ENCODE measurements around the gene VAMP3.

VAMP3 gene

DNA sequence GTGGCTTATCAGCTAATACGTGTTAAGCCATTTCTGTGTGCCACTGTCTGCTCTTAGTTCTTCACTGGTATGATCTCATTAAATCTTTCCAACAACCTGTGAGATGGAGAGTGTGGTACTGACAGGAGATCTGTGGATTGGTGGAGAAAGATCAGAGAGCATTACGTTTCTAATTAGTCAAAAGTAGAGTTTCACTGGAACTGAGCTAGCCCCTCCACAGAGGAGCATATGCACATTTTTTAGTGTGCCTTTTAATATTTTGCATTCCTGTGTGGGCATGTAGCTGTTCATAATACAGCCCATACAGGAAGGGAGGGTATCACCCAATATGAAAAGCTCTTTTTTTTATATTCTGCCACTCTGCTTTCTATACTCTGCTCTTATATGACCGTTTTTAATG lies 50.2 kb downstream of the VAMP3 start:
- DNase-seq, result no peak

DNA sequence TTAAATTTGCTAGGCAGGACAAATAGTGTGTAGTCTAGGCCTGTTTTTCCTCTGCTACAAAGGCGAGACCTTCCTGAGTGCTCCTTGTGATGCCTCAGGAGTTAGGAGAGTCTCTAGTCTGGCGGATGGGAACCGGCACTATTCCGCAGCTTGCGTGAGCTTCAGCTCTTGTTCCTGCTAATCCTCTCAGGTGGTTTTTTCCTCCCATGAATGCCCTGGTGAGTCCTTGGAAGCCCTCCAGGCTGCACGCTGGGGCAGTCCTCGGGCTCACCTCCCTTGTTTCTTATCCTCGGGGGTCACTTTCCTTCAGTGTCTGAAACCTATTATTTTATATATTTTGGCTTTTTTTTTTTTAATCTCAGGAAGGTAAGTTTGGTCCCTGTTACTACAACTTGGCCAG lies 53.6 kb downstream of the VAMP3 start:
- no peak for DNase-seq

DNA sequence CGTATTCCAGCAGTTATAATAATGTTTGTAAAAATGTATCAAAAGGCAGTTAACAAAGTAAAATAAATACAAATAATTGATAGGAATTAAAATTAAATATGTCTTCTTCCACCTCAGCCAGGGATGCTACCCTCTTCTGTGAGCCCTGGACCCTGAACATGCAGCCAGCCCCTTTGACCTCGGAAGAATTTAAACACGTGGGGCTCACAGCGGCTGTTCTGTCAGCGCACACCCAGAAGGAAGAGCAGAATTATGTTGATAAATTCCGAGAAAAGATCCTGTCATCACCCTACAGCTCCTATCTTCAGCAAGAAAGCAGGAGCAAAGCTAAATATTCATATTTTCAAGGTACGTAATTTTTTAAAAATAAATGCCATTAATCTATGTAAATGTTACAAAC lies 55.3 kb downstream of the VAMP3 start:
- DNase-seq, result no peak

DNA sequence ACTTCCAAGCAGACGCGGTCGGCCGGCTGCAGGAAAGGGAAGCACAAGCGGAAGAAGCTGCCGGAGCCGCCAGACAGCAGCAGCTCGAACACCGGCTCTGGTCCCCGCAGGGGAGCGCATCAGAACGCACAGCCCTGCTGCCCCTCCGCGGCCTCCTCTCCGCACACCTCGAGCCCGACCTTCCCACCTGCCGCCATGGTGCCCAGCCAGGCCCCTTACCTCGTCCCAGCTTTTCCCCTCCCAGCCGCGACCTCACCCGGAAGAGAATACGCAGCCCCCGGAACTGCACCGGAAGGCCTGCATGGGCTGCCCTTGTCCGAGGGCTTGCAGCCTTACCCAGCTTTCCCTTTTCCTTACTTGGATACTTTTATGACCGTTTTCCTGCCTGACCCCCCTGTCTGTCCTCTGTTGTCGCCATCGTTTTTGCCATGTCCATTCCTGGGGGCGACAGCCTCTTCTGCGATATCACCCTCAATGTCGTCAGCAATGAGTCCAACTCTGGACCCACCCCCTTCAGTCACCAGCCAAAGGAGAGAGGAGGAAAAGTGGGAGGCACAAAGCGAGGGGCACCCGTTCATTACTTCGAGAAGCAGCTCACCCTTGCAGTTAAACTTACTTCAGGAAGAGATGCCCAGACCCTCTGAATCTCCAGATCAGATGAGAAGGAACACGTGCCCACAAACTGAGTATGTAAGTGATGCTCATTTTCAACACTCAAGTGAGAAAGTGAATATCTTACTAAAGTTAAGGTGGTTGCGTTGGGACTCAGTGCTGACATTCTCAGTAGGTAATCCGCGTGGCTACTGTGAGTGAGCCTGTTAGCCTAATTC lies 56.2 kb downstream of the VAMP3 start:
- peak; percentile 24 for DNase-seq

All from CD4-positive, alpha-beta T cell treated with Interleukin-4 for 4 hours (primary cell).